GM21576 (cell line): Measurements from ENCODE around the gene PHF10.

ENCODE experiments used
- ATAC-seq: cut with Tn5 transposase; IDR thresholded peaks from one replicate; pipeline ENCODE4 v1.9.1; 2021; ENCODE audit warnings: mild to moderate bottlenecking, moderate library complexity; ENCODE audit not compliant: unreplicated experiment

PHF10 gene

DNA sequence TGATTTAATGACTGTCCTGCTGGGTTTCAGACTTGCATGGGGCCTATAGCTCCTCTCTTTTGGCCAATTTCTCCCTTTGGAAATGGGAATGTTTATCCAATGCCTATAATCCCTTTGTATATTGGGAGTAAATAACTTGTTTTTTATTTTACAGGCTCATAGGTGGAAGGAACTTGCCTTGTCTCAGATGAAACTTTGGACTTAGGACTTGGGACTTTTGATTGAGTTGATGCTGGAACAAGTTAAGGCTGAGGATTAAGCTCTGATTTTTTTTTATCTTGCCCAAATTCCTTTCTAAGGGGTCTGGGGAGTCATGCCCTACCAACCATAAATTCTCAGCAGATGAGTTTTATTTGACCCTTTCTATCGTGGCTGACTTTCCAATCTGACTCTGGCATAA lies 46.0 kb downstream of the PHF10 start:
- ATAC-seq: no peak

DNA sequence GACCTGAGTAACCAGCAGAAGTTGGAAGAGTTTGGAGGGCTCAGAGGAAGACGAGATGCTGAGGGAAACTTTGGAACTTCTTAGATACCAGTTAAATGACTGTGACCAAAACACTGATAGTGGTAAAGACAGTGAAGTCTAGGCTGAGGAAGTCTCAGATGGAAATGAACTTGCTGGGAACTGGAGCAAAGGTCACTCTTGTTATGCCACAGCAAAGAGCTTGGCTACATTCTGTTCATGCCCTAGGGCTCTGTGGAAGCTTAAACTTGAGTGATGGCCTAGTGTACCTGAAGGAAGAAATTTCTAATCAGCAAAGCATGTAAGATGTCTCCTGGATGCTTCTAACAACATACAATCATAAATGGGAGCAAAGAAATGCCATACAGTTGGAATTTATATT lies 47.2 kb downstream of the PHF10 start:
- no peak for ATAC-seq

DNA sequence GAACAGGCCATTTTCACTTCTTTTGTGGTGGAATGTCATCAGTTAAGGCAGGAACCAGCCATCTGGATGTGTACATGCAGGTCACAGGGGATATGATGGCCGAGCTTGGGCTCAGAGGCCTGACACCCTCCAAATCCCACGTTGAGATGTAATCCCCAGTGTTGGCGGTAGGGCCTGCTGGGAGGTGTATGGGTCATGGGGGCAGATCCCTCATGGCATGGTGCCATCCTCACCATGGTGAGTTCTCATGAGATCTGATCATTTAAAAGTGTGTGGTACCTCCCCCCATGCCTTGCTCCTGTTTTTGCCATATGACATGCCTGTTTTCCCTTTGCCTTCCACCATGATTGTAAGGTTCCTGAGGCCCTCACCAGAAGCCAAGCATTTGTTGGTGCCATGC lies 49.3 kb downstream of the PHF10 start:
- ATAC-seq: no peak

- no peak for ATAC-seq
Measured at GRCh38 chr6:169671563-169671962, 52.7 kb downstream of the PHF10 start.

GRCh38 chr6:169669889-169670288 lies 54.4 kb downstream of the PHF10 start:
- ATAC-seq: no peak

DNA sequence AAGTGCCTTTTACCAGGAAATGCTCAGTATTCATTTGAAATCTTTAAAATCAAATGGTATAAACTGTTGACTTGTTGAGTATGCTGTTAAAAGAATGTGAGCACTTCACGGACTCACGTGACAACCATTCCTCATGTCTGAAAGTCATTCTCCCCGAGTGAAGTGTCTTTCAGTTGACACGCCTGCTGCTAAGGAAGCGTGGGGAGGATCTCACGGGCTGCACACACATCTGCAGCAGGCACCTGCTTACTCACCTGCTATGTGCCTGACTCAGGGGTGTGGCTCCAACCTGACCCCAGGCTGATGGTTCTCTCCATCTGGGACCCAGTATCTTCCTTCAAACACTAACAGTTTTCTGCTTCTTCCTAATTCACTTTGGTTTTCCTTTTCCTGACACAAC lies 55.2 kb downstream of the PHF10 start:
- ATAC-seq: no peak

DNA sequence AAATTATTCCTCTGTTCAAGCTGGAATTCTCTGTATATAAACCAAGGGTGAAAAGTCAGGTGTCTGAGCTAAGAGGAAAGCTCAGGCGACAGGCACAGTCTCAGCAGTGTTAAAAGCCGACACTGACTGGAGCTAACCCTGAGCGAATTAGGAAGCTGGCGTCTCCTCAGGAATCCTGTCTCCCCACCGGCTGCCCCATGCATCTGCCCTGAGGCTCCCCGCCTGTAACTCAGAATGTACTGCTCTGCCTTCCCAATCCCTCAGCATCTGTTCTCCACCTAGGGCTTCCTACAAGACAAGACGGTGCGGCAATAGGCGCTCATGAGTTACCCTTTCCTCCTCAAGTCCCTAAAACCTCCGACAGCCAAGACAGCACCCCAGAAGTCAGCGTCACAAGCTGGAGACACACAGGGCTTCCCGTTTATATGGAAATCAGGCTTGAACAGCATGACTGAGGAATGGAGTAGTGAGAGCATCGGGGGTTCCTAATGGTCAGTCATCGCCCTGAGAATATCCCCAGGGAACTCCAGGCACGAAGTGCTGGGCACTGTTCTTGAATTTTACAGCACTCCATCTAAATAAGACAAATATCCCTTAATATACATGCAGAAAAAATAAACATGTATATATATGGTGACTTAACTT lies 56.0 kb downstream of the PHF10 start:
- ATAC-seq: no peak

GRCh38 chr6:169667716-169668115 lies 56.6 kb downstream of the PHF10 start:
- ATAC-seq: no peak

- no peak for ATAC-seq
Measured at GRCh38 chr6:169666441-169666840, 57.9 kb downstream of the PHF10 start.

DNA sequence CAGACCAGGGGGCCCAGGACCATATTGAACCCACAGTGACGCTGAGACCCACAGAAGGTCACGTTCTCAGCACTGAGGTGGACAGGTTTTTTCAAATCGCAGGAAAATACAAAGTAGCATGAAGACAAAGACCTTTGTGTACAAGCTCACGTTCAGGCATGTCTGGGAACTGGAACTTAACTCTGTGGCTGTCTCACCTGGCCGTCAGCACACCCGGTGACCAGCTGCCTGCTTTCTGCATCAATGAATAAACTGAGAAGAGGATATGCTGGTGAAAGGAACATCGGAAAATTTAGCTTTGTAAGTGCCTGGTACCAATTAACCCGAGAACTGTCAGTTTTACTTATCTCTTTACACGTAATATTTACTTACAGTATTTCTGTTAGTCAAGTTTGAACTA lies 59.0 kb downstream of the PHF10 start:
- ATAC-seq: no peak

- no peak for ATAC-seq
Measured at GRCh38 chr6:169664227-169664626, 60.1 kb downstream of the PHF10 start.

- ATAC-seq: no peak
Measured at GRCh38 chr6:169663468-169663867, 60.8 kb downstream of the PHF10 start.

DNA sequence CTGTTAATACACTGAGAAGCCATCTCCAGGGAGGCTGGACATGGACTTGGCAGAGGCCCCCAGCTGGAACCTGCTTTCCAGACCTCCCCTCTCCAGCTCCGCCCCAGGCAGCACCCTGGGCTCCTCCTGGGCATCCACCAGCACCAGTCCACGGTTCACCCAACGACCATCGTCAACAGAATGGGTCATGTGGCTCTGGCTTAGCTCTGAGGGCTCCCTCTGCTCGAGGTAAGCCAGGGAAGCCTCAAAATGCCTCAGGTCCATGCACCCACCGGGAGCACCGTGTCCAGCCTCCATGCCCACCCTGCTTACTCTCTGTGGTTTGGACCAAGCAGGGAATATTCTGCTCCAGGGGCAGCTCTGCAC lies 62.9 kb downstream of the PHF10 start:
- no peak for ATAC-seq

DNA sequence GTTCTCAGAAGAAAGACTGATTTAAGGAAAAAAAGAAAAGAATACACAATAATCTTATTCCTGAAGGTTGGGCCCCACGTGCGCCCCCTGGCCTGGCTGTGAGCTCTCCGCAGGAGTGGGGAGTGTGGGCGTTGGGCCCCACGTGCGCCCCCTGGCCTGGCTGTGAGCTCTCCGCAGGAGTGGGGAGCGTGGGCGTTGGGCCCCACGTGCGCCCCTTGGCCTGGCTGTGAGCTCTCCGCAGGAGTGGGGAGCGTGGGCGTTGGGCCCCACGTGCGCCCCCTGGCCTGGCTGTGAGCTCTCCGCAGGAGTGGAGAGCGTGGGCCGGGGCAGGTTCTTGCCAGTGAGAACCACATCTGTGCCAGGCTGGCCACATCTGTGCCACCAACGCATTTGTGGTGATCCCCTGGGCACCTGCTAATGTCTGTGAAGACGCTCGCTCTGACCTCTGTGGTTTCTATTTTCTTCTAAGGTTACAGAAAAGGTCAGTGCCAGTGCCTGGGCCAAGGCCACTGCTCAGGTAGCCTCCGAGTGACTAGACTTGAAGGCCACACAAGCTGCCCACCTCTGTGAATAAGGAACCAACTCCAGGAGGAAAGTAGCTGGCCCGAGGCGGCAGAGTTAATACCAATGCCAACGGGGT lies 63.4 kb downstream of the PHF10 start:
- ATAC-seq: no peak

GRCh38 chr6:169659820-169660610 lies 64.3 kb downstream of the PHF10 start:
- no peak for ATAC-seq

DNA sequence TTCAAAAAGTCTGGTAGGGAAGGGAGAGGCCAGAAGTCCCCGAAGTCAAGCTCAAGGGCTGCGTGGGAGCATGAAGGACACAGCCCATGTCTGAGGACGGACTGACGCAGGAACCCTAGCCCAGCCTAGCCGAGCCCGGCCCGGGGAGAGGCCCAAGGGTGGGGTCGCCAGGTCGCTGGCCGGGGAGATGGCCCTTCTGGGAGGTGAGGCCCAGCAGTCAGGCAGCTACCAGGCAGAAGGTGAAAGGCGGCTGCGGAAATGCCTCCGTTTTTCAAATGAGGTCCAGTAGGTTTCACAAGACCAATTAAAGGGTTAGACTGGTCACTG lies 67.1 kb downstream of the PHF10 start:
- no peak for ATAC-seq

DNA sequence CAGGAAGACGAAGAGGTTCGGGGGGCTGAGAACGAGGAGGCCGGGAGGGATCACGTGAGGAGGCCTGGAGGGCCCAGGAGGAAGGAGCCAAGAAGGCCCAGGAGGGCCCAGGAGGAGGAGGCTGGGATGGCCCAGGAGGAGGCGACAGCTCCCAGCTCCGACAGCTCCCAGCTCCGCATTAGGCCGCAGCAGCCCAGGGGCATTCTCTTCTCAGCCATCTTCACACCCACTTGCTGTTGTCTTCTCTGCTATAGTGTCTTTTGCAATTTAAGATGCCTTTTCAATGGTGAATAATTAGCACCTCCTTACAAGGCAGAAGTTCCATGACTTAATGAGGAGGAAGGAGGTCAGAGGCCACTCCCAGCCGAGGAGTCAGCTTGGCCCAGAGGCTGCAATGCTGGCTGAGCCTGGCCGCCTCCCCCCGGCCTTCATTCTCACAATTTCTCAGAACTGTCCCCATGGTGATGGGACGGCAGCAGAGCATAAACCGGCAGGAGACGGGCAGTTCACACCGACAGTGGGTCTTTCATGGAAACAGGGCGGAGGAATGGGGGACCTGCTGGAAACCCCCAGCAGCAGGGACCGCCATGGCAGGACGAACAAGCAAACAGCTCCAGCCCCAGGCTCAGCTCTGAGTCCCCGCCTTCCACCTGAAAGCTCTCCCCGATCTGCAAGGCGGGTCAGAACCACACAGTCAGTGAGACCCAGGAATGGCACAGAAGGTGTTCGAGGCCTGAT lies 67.6 kb downstream of the PHF10 start:
- no peak for ATAC-seq

DNA sequence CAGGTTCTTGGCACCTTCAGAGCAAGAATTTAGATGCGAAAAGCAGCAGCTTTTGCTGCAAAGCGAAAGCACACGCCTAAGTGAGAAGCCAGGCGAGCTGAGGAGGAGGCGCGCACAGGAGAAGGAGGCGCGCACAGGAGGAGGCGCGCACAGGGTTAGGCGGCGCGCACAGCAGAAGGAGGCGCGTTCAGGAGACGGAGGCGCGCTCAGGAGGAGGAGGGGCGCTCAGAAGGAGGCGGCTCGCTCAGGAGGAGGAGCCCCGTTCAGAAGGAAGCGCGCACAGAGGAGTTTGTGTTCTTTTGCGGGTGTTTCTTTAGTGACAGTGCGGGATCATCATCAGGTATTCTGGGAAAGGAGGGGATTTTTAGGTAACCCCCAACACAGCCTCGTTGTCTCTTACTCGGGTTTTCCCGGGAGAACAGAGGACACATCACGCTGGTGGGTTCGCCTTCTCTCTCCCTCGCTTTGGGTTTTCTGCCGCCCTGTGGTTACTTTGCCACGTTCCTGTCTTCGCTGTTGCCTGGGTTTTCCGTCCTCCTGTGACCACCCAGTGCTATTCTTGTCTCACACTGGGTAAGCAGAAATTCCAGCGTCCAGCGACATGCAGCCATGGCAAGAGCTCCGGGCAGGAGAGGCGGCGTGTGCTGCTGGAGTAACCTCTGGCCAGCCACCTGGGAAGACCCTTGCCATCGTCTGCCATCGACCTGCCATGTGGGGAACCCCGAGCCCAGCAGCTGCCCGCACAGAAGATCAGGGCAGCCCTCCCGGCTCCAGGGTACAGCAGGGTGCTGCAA lies 69.5 kb downstream of the PHF10 start:
- peak; percentile 97 for ATAC-seq
